Lower leg skin (tissue), 4 donors: ENCODE measurements around the gene SEC61A2. TPM values are rescaled to one million over a fixed set of nuclear protein-coding genes. Genes with fewer than 3 reads are reported as not detected.

Source experiments
- DNase-seq, 2 donors: peaks; one replicate each; pipeline ENCODE4 v3.0.0-alpha.2; 2019; ENCODE audit warnings: low spot score in 2 of 2
- H3K4me3 ChIP-seq: fragments of 200-600 bp; sonication (generic); 2 replicates; pipeline ENCODE4 v1.5.1; 2017; ENCODE audit warnings: mild to moderate bottlenecking, low read depth; ENCODE audit not compliant: poor library complexity, severe bottlenecking
- CTCF ChIP-seq, 3 donors: fragments of 450-650 bp; IDR thresholded peaks; one replicate each; pipeline ENCODE4 v1.5.1; 2016; ENCODE audit warnings: antibody characterized with exemption in 3 of 3, mild to moderate bottlenecking in 3 of 3, moderate library complexity in 2 of 3
- POLR2A ChIP-seq, 2 donors: fragments of 450-650 bp; IDR thresholded peaks; one replicate each; pipeline ENCODE4 v1.6.1; 2016 to 2017; ENCODE audit warnings: antibody characterized with exemption in 2 of 2, mild to moderate bottlenecking in 1 of 2, moderate library complexity in 1 of 2
- WGBS, 2 donors: methylation state at CpG; one replicate each; pipeline ENCODE4 v1.1.5; 2018; 5-methylcytosine and 5-hydroxymethylcytosine counted together
- intact Hi-C: fragments of 100-400 bp; cut with DNase I; formaldehyde crosslinking; loops from one replicate; pipeline ENCODE4 v1.15.0; 2023; ENCODE audit warnings: low total_unique reads
- microRNA counts, 2 donors: library from miRNA; unstranded; fragments of <30 nt; microRNA quantifications; one replicate each; lab custom pipeline; 2016
- microRNA-seq, 2 donors: library from miRNA; unstranded; fragments of <30 nt; microRNA quantifications; one replicate each; pipeline ENCODE4, GENCODE V29; 2016; ENCODE audit warnings: borderline replicate concordance in 2 of 2, borderline number of aligned reads in 1 of 2
- total RNA-seq, 4 donors: library from RNA; depleted of rRNA; stranded (reverse); fragments of >200 nt; gene quantifications; one replicate each; pipeline ENCODE4 v1.1.0, GENCODE V29; 2016

Gene SEC61A2
- total RNA-seq, 4 donors from 2014 or later: 5.3 to 14.5 (median 6.8) TPM

GRCh38 chr10:12214093-12214492 lies 84.6 kb downstream of the SEC61A2 start:
- TF ChIP-seq POLR2A (IDR thresholded peaks at IDR 0.05) (no peak), CTCF (IDR thresholded peaks at IDR 0.05) (no peak)
- no peak for DNase-seq
- H3K4me3 ChIP-seq: no peak overlapping the region
- WGBS, 2 donors: 16 to 17% methylated on average over 4 of the region's 4 CpGs
- intact Hi-C loops: no loop called here

GRCh38 chr10:12214763-12215218 lies 85.3 kb downstream of the SEC61A2 start:
- intact Hi-C loops: no loop called here
- peak in 1 of 2 donors; percentile 32 for DNase-seq
- TF ChIP-seq CTCF (IDR thresholded peaks at IDR 0.05): no peak
- TF ChIP-seq POLR2A (IDR thresholded peaks at IDR 0.05): no peak
- 18 to 24% methylated on average over 6 of the region's 6 CpGs for WGBS, 2 donors
- no peak overlapping the region for H3K4me3 ChIP-seq

MicroRNAs encoded within 50 kb of the gene (microRNA counts, 767-probe panel; counts per million panel counts)
- 0 to 358 counts per million in 2 donors for microRNA hsa-miR-548ak (lab: Ali Mortazavi, UCI)

Small RNA genes lying within 50 kb of the gene (microRNA-seq; reads per million reads assigned to microRNA genes)
- 0 reads per million in 2 donors for gene MIR548AK

Other genes starting within 250 kb of the SEC61A2 start
- 10 to 100 TPM; 20.6 to 24.8 (median 21.9) TPM for gene UPF2, start 86.9 kb upstream of the SEC61A2 start, total RNA-seq
- gene DHTKD1, start 60.7 kb upstream of the SEC61A2 start, total RNA-seq: 10 to 100 TPM in 3 of 4 donors, 1 to 10 TPM in 1; 9.7 to 18.7 (median 13.1) TPM
- 10 to 100 TPM; 28.0 to 36.5 (median 35.2) TPM for gene NUDT5, start 66.2 kb downstream of the SEC61A2 start, total RNA-seq
- gene CDC123, start 66.5 kb downstream of the SEC61A2 start, total RNA-seq: 10 to 100 TPM; 40.1 to 77.4 (median 58.8) TPM
- 10 to 100 TPM; 29.7 to 36.7 (median 33.3) TPM for gene CAMK1D, start 219.9 kb downstream of the SEC61A2 start, total RNA-seq